H9 (cell line): Measurements from ENCODE around the gene PREX1. TPM values are rescaled to one million over a fixed set of nuclear protein-coding genes. Genes with fewer than 3 reads are reported as not detected.

ENCODE experiments used
- DNase-seq: peaks from one replicate; pipeline ENCODE4 v3.0.0-alpha.2; 2017
- H2AFZ ChIP-seq: one replicate; pipeline ENCODE4 v1.6.1; 2013; ENCODE audit warnings: mild to moderate bottlenecking, low read length, control low read depth, moderate library complexity
- H2AK5ac ChIP-seq: 2 replicates; pipeline ENCODE4 v1.6.1; 2013; ENCODE audit warnings: low read length, control low read depth, mixed read lengths; ENCODE audit not compliant: insufficient read length
- H2BK120ac ChIP-seq: one replicate; pipeline ENCODE4 v1.6.1; 2013; ENCODE audit warnings: low read depth, mild to moderate bottlenecking, low read length, control low read depth, inconsistent platforms; ENCODE audit not compliant: poor library complexity, severe bottlenecking
- H2BK12ac ChIP-seq: 2 replicates; pipeline ENCODE4 v1.6.1; 2013; ENCODE audit warnings: low read length, control low read depth, mixed read lengths, low read depth; ENCODE audit not compliant: insufficient read length
- H2BK15ac ChIP-seq: 2 replicates; pipeline ENCODE4 v1.6.1; 2013; ENCODE audit warnings: low read depth, low read length, control low read depth
- H2BK20ac ChIP-seq: one replicate; pipeline ENCODE4 v1.6.1; 2013; ENCODE audit warnings: low read depth, mild to moderate bottlenecking, low read length, control low read depth, inconsistent platforms; ENCODE audit not compliant: poor library complexity, severe bottlenecking
- H2BK5ac ChIP-seq: 2 replicates; pipeline ENCODE4 v1.6.1; 2013; ENCODE audit warnings: low read length, control low read depth, mixed read lengths; ENCODE audit not compliant: insufficient read length
- H3K14ac ChIP-seq: 2 replicates; pipeline ENCODE4 v1.6.1; 2013; ENCODE audit warnings: low read length, control low read depth; ENCODE audit not compliant: insufficient read depth
- H3K18ac ChIP-seq: 2 replicates; pipeline ENCODE4 v1.6.1; 2013; ENCODE audit warnings: low read depth, mild to moderate bottlenecking, mixed read lengths, low read length, control low read depth; ENCODE audit not compliant: insufficient read length
- H3K23ac ChIP-seq: 2 replicates; pipeline ENCODE4 v1.6.1; 2013; ENCODE audit warnings: low read length, control low read depth, mixed read lengths, low read depth; ENCODE audit not compliant: insufficient read length
- H3K23me2 ChIP-seq: 2 replicates; pipeline ENCODE4 v1.6.1; 2013; ENCODE audit warnings: low read depth, mild to moderate bottlenecking, mixed read lengths, low read length, control low read depth; ENCODE audit not compliant: insufficient read length, poor library complexity, severe bottlenecking
- H3K27ac ChIP-seq: 2 replicates; pipeline ENCODE4 v1.5.1; 2013; ENCODE audit warnings: low read length, control low read depth, mixed read lengths, low read depth; ENCODE audit not compliant: insufficient read length
- H3K27me3 ChIP-seq: 2 replicates; pipeline ENCODE4 v1.6.1; 2013; ENCODE audit warnings: low read length, control low read depth, inconsistent platforms; ENCODE audit not compliant: insufficient read depth
- H3K4ac ChIP-seq: 2 replicates; pipeline ENCODE4 v1.6.1; 2013; ENCODE audit warnings: low read depth, mild to moderate bottlenecking, control low read depth, inconsistent platforms, low read length, moderate library complexity
- H3K4me1 ChIP-seq: 2 replicates; pipeline ENCODE4 v1.6.1; 2013; ENCODE audit warnings: low read length, control low read depth, inconsistent platforms; ENCODE audit not compliant: insufficient read depth
- H3K4me2 ChIP-seq: 2 replicates; pipeline ENCODE4 v1.6.1; 2013; ENCODE audit warnings: low read length, control low read depth, mixed read lengths; ENCODE audit not compliant: insufficient read length, insufficient read depth
- H3K56ac ChIP-seq: 2 replicates; pipeline ENCODE4 v1.6.1; 2013; ENCODE audit warnings: low read depth, mild to moderate bottlenecking, mixed read lengths, low read length, control low read depth; ENCODE audit not compliant: insufficient read length
- H3K79me1 ChIP-seq: 2 replicates; pipeline ENCODE4 v1.6.1; 2013; ENCODE audit warnings: low read depth, mild to moderate bottlenecking, moderate library complexity, low read length, control low read depth, inconsistent platforms; ENCODE audit not compliant: insufficient read depth, poor library complexity, severe bottlenecking
- H3K79me2 ChIP-seq: 2 replicates; pipeline ENCODE4 v1.6.1; 2013; ENCODE audit warnings: low read length, control low read depth, inconsistent platforms; ENCODE audit not compliant: insufficient read depth
- H3K9ac ChIP-seq: 2 replicates; pipeline ENCODE4 v1.6.1; 2013; ENCODE audit warnings: low read length, control low read depth, mixed read lengths; ENCODE audit not compliant: insufficient read length; ENCODE audit errors: extremely low read depth
- H3K9me3 ChIP-seq: one replicate; pipeline ENCODE4 v1.6.1; 2013; ENCODE audit warnings: low read depth, low read length, inconsistent platforms; ENCODE audit not compliant: control insufficient read depth
- H3T11ph ChIP-seq: one replicate; pipeline ENCODE4 v1.6.1; 2013; ENCODE audit warnings: mild to moderate bottlenecking, low read length, control low read depth, inconsistent platforms
- H4K20me1 ChIP-seq: one replicate; pipeline ENCODE4 v1.6.1; 2013; ENCODE audit not compliant: control insufficient read depth, insufficient read length, insufficient read depth
- H4K5ac ChIP-seq: 2 replicates; pipeline ENCODE4 v1.6.1; 2013; ENCODE audit warnings: low read depth, mild to moderate bottlenecking, mixed read lengths, low read length, control low read depth; ENCODE audit not compliant: insufficient read length
- H4K8ac ChIP-seq: replicated peaks from 2 replicates; pipeline ENCODE4 v1.6.1; 2013; ENCODE audit warnings: low read length, control low read depth, mixed read lengths, low read depth; ENCODE audit not compliant: insufficient read length
- H4K91ac ChIP-seq: 2 replicates; pipeline ENCODE4 v1.6.1; 2013; ENCODE audit warnings: low read depth, mild to moderate bottlenecking, moderate library complexity, mixed read lengths, low read length, control low read depth; ENCODE audit not compliant: insufficient read length
- H3K27ac Mint-ChIP-seq, 3 experiments: 2 replicates in 2 of 3; 3 replicates in 1 of 3; pipeline ENCODE4 v1.8.0; 2020 to 2021; ENCODE audit warnings: mixed read lengths in 3 of 3, mild to moderate bottlenecking in 1 of 3, moderate library complexity in 1 of 3
- H3K27me3 Mint-ChIP-seq: 2 replicates; pipeline ENCODE4 v1.8.0; 2021; ENCODE audit warnings: low read depth, mild to moderate bottlenecking, moderate library complexity, mixed read lengths
- H3K36me3 Mint-ChIP-seq, 3 experiments: 2 replicates in 2 of 3; 3 replicates in 1 of 3; pipeline ENCODE4 v1.8.0; 2020 to 2021; ENCODE audit warnings: low read depth in 3 of 3, mixed read lengths in 3 of 3; ENCODE audit not compliant: insufficient read depth in 1 of 3
- H3K4me1 Mint-ChIP-seq, 2 experiments: 2 replicates each; pipeline ENCODE4 v1.8.0; 2020; ENCODE audit warnings: mixed read lengths in 2 of 2
- H3K4me3 Mint-ChIP-seq, 2 experiments: 2 replicates in 1 of 2; 3 replicates in 1 of 2; pipeline ENCODE4 v1.8.0; 2020 to 2021; ENCODE audit warnings: mild to moderate bottlenecking in 2 of 2, mixed read lengths in 2 of 2, moderate library complexity in 1 of 2
- H3K9me3 Mint-ChIP-seq, 2 experiments: 2 replicates in 1 of 2; 3 replicates in 1 of 2; pipeline ENCODE4 v1.8.0; 2020; ENCODE audit warnings: mild to moderate bottlenecking in 2 of 2, mixed read lengths in 2 of 2, moderate library complexity in 1 of 2
- CTCF ChIP-seq: fragments of 200-600 bp; sonication (generic); conservative IDR thresholded peaks from 3 replicates; pipeline ENCODE4 v1.8.0; 2021; ENCODE audit warnings: antibody characterized with exemption, mild to moderate bottlenecking
- WGBS: extraction: QIAGEN DNeasy Blood & Tissue Kit; methylation state at CpG from one replicate; pipeline ENCODE4 v1.1.7; 2013; ENCODE audit warnings: missing lambda C conversion rate, low lambda C conversion rate, mixed read lengths; ENCODE audit not compliant: insufficient read length; ENCODE audit errors: extremely low coverage; 5-methylcytosine and 5-hydroxymethylcytosine counted together
- total RNA-seq: library from RNA; stranded (reverse); gene quantifications from 2 replicates; pipeline ENCODE4 v1.2.1, GENCODE V29; 2021

Gene PREX1
- total RNA-seq, 1 experiment from 2014 or later = 6.6 TPM

GRCh38 chr20:48680650-48681049, 147.1 kb downstream of the PREX1 start:
- WGBS = no CpG with 5 or more reads among the region's 7 CpGs
- peaks cover 0 to under 1% (median 0%) of the 10 kb centered on the region in 3 experiments; a peak in 2 of 7 replicates for H3K36me3 Mint-ChIP-seq

More at GRCh38 chr20:48680650-48681049, 147.1 kb downstream of the PREX1 start:
- Histone ChIP-seq H3K56ac (no peak overlapping the region), H3K79me2 (no peaks in the 10 kb centered on the region), H4K8ac (no peak overlapping the region), H4K91ac (no peak overlapping the region), H4K20me1 (no peaks in the 10 kb centered on the region), H3K23ac (no peak overlapping the region), H2BK15ac (no peak overlapping the region), H3K27ac (no peak overlapping the region), H3K79me1 (no peaks in the 10 kb centered on the region), H2BK120ac (no peak overlapping the region), H3K4me1 (peaks cover 6% of the 10 kb centered on the region; the same call in 1 of the 2 replicates), H3K4me2 (no peak overlapping the region), H3K9ac (no peak overlapping the region), H3K23me2 (no peaks in the 10 kb centered on the region), H3K18ac (no peak overlapping the region), H2BK12ac (no peak overlapping the region), H2AK5ac (no peak overlapping the region), H3K14ac (no peak overlapping the region), H3K4ac (no peak overlapping the region), H2BK20ac (no peak overlapping the region), H3T11ph (no peak overlapping the region), H3K27me3 (no peaks in the 10 kb centered on the region), H2AFZ (no peak overlapping the region), H4K5ac (no peak overlapping the region), H3K9me3 (no peaks in the 10 kb centered on the region), H2BK5ac (no peak overlapping the region)
- peaks cover 4 to 13% of the 10 kb centered on the region in 2 experiments for H3K4me1 Mint-ChIP-seq
- H3K27ac Mint-ChIP-seq = no peak overlapping the region
- DNase-seq = no peak
- H3K4me3 Mint-ChIP-seq = no peak overlapping the region
- H3K27me3 Mint-ChIP-seq = peaks cover 2% of the 10 kb centered on the region; the same call in 1 of the 2 replicates
- H3K9me3 Mint-ChIP-seq = no peaks in the 10 kb centered on the region
- TF ChIP-seq CTCF = no peak
